T-helper 17 cell (primary cell): ENCODE data around the gene SFXN2. TPM values are rescaled to one million over a fixed set of nuclear protein-coding genes. Genes with fewer than 3 reads are reported as not detected.

Experiments used
- ATAC-seq: fragments of 150-1000 bp; cut with Tn5 transposase; 2 replicates; pipeline ENCODE4 v1.10.0; 2021; ENCODE audit warnings: mild to moderate bottlenecking, moderate library complexity
- DNase-seq, 3 donors: peaks; one replicate each; pipeline versions ENCODE4 v3.0.0 to v3.0.0-alpha.2; 2020 to 2021
- H3K9me3 ChIP-seq: one replicate; pipeline ENCODE4 v1.7.0; 2013; ENCODE audit warnings: low read length, mild to moderate bottlenecking; ENCODE audit not compliant: control insufficient read depth, poor library complexity, severe bottlenecking
- H3K27ac Mint-ChIP-seq: one replicate; pipeline ENCODE4 v1.8.0; 2022; ENCODE audit warnings: mild to moderate bottlenecking, moderate library complexity, mixed read lengths
- H3K27me3 Mint-ChIP-seq: one replicate; pipeline ENCODE4 v1.8.0; 2022; ENCODE audit warnings: mixed read lengths
- H3K36me3 Mint-ChIP-seq: one replicate; pipeline ENCODE4 v1.8.0; 2022; ENCODE audit warnings: low read depth, mixed read lengths
- H3K4me1 Mint-ChIP-seq: one replicate; pipeline ENCODE4 v1.8.0; 2022; ENCODE audit warnings: mild to moderate bottlenecking, mixed read lengths
- H3K4me3 Mint-ChIP-seq: one replicate; pipeline ENCODE4 v1.8.0; 2022; ENCODE audit warnings: mild to moderate bottlenecking, moderate library complexity, mixed read lengths
- total RNA-seq, 4 donors: library from RNA in 2 of 4; stranded (reverse) in 2 of 4; gene quantifications; one replicate each; pipeline ENCODE4 v1.2.3 and lab custom pipeline; 2022 to 2026

Gene SFXN2
- total RNA-seq, 2 donors from 2014 or later: 5.6 to 7.9 TPM

DNA sequence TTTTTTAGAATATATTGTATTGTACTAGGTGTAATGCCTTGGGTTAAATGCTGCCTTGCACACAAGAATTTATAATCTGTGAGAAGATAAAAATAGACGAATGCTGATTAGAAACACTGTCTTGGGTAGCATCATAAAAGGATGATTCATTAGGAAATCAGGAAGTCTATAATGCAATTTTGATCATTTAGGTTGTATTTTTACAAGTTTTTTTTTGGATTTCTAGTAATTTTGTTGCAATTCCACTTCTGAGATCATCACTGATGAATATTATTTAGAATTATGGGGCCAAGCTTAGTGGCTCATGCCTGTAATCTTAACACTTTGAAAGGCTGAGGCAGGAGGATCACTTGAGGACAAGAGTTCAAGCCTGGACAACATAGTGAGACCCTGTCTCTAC, 58.9 kb downstream of the SFXN2 start:
- H3K9me3 ChIP-seq: no peaks in the 10 kb centered on the region
- ATAC-seq (no peak), DNase-seq (no peak)
- H3K36me3 Mint-ChIP-seq: peaks cover 3% of the 10 kb centered on the region
- H3K27ac Mint-ChIP-seq: peak overlapping the region; percentile 76
- peaks cover 33% of the 10 kb centered on the region for H3K4me1 Mint-ChIP-seq
- H3K4me3 Mint-ChIP-seq: no peak overlapping the region
- H3K27me3 Mint-ChIP-seq: no peaks in the 10 kb centered on the region

DNA sequence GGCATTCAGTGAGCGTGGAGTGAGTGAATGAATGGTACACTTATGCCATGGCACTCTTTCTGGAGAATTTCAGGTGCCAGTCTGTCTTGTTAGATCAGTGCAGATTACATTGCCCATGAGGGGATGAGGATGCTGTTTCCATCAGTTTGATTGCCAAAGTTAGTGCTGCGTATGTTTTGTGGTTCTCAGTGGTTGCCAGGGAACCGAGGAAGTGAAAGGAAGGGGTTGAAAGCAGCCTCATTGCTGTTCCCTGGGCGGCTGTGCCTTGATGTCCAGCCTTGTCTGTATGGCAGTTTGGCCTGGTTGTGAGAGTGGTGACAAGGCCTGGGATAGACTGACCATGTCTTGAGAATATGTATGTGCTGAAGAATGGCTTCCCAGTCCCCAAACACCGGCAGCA, 59.5 kb downstream of the SFXN2 start:
- DNase-seq: no peak
- peak overlapping the region; percentile 21 for H3K4me3 Mint-ChIP-seq
- H3K4me1 Mint-ChIP-seq: peaks cover 34% of the 10 kb centered on the region

DNA sequence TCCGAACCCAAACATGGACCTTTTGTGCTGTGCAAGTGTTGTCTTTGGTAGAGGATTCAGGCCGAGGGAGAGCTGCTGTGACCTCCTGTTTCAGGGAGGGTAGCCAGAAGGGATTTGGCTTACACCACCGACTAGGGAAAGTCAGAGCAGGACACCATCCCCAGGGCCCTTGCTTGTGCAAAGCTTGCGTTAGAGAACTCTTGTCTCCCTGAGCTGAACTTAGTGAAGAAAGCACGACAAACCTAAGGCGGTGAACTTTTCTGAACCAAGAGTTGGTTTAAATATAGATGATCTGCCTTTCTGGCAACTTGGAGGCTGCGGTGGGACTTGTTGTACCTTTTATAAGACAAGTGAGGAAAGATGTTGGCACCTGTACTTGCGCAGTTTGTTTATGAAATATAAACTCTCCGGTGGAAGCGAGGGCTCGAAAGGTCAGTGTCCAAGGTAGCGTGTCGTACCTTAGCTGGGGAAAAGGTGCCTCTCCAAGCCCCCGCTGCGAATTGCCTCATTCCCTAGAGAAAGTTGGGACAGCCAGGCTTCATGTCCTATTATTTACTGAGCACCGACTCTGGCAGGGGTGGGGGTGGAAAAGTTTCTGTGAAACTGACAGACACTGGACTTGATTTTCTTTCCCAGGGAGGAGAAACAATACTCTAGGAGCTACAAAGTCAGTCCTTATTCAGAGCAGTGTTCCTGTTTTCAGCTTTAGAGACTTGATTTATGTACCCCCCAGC, 60.9 kb downstream of the SFXN2 start:
- peak overlapping the region; percentile 65 for H3K27ac Mint-ChIP-seq

More for the DNA sequence above, 59.5 kb downstream of the SFXN2 start:
- Mint-ChIP-seq H3K27ac (peak overlapping the region; percentile 76), H3K27me3 (no peaks in the 10 kb centered on the region), H3K36me3 (peaks cover 3% of the 10 kb centered on the region)
- no peaks in the 10 kb centered on the region for H3K9me3 ChIP-seq
- ATAC-seq: peak; percentile 71

DNA sequence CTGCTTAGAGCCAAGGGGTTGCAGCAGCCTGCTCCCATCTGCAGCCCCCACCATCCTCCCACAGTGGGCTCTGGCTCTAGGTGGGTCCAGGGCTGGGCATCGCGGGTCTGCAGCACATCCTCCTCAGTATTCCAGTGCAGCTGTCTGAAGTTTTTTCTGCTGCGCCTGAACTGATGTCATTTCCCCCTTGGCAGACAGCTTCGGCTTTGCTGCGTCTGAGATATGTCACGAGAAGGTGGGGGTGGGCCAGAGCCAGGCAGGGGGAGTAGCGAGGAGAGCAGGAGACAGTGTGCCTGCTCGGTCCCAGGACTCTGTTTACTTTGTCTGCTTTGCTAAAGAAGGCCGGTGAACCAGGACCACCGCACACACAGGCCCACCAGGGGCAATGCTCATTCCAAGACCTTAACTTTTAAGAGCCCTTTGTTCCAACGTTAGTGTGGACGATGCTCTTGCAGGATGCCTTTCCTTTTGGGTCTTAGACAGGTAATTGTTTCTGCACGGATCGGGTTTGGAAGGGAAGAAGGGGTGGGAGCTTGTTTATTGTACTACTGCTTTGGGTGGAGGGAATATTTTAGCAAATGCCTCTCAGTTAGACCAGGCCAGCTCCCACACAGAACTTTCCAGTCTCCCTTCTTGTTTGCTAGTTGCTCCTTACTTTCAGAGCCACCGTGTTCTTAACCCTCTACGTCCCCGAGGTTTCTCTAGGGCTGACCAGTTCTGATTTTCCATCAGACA, 61.7 kb downstream of the SFXN2 start:
- H3K27me3 Mint-ChIP-seq: no peaks in the 10 kb centered on the region
- H3K36me3 Mint-ChIP-seq: peaks cover 6% of the 10 kb centered on the region
- H3K4me3 Mint-ChIP-seq: no peak overlapping the region
- H3K9me3 ChIP-seq: no peaks in the 10 kb centered on the region
- ATAC-seq (peak; percentile 39), DNase-seq (no peak)
- H3K27ac Mint-ChIP-seq: peak overlapping the region; percentile 65
- peaks cover 34% of the 10 kb centered on the region for H3K4me1 Mint-ChIP-seq

More for the DNA sequence above, 60.9 kb downstream of the SFXN2 start:
- H3K36me3 Mint-ChIP-seq: peaks cover 6% of the 10 kb centered on the region
- no peak overlapping the region for H3K4me3 Mint-ChIP-seq
- H3K27me3 Mint-ChIP-seq: no peaks in the 10 kb centered on the region
- H3K9me3 ChIP-seq: no peaks in the 10 kb centered on the region
- DNase-seq (no peak), ATAC-seq (no peak)
- peaks cover 34% of the 10 kb centered on the region for H3K4me1 Mint-ChIP-seq

DNA sequence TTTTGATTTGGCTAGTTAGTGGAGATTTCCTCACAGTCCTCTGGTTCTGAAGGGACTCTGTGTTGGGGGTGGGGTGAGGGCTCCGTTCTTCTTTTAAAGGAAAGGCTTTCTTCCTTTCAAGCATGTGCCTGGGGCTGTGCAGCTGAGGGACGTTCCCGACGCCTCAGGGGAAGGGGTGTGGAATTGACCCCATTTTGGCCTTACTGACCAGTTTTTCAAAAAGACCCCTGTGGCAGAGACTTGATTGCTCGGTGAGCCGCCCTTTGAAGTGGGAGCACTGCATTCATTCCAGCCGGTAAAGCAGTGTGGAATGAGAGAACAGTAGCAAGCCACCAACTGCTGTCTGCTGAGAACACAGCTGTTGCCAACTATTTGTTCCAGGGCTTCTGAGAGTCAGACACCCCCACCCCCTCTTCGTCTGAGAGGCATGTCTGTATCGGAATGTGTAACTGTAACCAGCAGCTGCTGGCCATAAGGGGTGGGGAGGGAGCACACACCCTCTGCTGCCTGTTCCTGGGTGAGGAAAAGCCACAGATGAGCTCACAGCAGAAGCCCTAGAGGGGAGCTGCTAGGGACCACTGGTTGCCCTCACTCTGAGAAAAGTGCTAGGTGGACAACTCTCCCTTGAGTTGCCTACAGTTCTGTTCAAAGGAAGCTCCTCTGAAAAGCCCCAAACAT, 62.5 kb downstream of the SFXN2 start:
- DNase-seq: no peak
- no peak overlapping the region for H3K4me3 Mint-ChIP-seq

DNA sequence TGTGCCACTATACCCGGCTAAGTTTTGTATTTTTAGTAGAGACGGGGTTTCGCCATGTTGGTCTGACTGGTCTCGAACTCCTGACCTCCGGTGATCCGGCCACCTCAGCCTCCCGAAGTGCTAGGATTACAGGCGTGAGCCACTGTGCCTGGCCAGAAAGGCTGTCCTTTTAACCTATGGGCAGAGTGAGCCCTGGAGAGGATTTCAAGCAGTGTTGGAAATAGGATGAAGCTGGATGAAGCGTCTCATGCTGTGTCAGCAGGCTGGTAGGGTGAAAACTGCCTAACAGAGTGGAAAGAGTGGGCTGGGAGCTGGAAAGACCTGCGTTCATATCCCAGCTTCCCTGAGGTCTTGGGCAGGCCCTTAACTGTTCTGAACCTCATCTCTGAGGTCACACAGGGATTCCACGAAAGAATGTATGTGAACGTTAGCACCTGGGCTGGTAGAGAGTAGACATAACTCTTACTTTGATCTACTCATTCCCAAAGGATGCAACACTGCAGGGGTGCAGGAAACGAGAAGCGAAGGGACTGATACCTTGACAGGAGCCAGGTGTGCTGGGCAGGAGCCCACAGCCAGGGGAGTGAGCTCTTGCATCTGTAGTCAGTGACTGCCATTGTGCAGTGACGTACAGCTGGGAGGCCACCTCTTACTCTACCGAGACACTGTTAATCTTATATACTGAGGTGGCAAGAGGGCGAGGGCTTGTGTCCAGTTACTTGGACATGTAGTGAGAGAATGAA, 63.4 kb downstream of the SFXN2 start:
- ATAC-seq (no peak), DNase-seq (no peak)
- Mint-ChIP-seq H3K27ac (peak overlapping the region; percentile 60), H3K4me3 (no peak overlapping the region), H3K27me3 (no peaks in the 10 kb centered on the region), H3K4me1 (peaks cover 39% of the 10 kb centered on the region), H3K36me3 (peaks cover 6% of the 10 kb centered on the region)
- H3K9me3 ChIP-seq: no peaks in the 10 kb centered on the region

More for the DNA sequence above, 62.5 kb downstream of the SFXN2 start:
- H3K4me1 Mint-ChIP-seq: peaks cover 34% of the 10 kb centered on the region
- no peaks in the 10 kb centered on the region for H3K27me3 Mint-ChIP-seq
- no peaks in the 10 kb centered on the region for H3K9me3 ChIP-seq
- no peak overlapping the region for H3K27ac Mint-ChIP-seq
- peaks cover 6% of the 10 kb centered on the region for H3K36me3 Mint-ChIP-seq
- ATAC-seq: no peak

DNA sequence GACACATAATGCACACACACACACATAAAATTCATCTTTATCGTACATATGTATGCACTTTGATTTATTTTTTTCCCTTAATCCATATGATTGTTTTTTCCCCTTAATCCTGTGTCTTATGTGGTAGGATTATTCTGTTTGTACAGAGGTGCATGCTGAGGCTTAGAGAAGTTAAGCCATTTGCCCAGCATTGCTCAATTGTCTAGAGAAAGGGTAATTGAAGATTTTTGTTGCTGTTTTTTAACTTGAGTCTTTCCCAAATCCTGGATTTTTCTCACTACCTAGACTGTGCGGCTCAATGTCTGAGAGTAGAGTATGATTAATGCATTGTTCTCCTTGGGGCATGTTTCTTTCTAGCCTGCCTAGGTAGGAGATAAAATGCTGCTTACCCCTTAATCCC, 64.3 kb downstream of the SFXN2 start:
- peaks cover 41% of the 10 kb centered on the region for H3K4me1 Mint-ChIP-seq
- no peaks in the 10 kb centered on the region for H3K9me3 ChIP-seq
- H3K36me3 Mint-ChIP-seq: peaks cover 6% of the 10 kb centered on the region
- ATAC-seq (no peak), DNase-seq (no peak)
- H3K27ac Mint-ChIP-seq: no peak overlapping the region
- H3K27me3 Mint-ChIP-seq: no peaks in the 10 kb centered on the region
- no peak overlapping the region for H3K4me3 Mint-ChIP-seq

DNA sequence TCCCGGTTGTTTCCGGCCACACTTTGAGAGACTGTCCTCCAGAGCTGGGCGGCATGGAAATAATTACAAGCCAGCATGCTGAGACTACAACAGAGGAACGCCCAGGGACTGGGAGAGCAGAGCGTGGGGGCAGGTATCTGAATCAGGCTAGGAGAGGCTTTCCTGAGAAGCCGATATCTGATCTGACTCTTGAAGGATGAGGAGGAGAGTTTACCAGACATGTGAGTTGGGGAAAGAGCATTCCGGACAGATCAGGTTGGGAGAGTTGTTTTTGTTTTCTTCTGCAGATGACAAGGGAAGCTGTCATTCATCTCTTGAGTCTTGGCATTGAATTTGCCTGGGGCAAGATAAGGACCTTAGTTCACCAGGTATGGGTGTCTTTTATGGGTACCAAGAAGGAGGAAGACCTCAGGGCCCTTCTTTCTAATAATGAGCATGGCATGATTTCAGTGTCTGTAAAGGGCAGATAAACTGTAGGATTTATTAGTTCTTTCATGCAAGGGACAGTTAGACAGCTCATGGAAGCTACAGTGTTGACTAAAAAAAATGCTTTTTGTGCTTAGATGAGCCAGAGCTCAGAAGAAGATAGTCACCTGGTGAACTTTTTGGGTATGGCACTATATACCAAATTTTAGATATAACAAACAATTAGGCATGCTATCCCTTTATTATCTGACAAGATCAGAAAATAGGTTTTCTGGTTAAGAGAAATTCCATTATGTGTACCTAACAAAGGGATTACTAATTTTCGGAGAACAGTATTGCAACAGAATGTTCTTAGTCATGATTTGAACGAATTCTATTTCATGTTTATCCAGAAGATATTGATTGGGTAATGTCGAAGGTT, 65.5 kb downstream of the SFXN2 start:
- H3K27ac Mint-ChIP-seq: peak overlapping the region; percentile 59
- peaks cover 36% of the 10 kb centered on the region for H3K4me1 Mint-ChIP-seq
- H3K36me3 Mint-ChIP-seq: peaks cover 3% of the 10 kb centered on the region
- no peaks in the 10 kb centered on the region for H3K9me3 ChIP-seq
- H3K27me3 Mint-ChIP-seq: no peaks in the 10 kb centered on the region
- DNase-seq (no peak), ATAC-seq (no peak)
- no peak overlapping the region for H3K4me3 Mint-ChIP-seq

DNA sequence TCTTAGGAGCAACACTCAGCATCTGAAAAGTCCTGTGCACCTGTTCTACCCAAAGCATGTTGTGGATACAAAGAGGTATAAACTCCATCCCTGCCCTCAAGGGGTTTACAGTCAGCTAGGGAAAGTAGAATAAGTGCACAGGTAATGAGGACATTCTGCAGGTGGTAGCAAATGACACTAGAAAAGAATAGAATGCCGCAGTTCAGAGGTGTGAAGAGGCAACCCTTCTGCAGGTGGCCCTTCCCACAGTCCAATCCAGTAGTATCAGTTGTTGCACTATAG, 66.0 kb downstream of the SFXN2 start:
- Mint-ChIP-seq H3K27me3 (no peaks in the 10 kb centered on the region), H3K4me1 (peaks cover 31% of the 10 kb centered on the region), H3K27ac (peak overlapping the region; percentile 49), H3K36me3 (peaks cover 3% of the 10 kb centered on the region), H3K4me3 (no peak overlapping the region)
- DNase-seq (no peak), ATAC-seq (no peak)
- H3K9me3 ChIP-seq: no peaks in the 10 kb centered on the region

DNA sequence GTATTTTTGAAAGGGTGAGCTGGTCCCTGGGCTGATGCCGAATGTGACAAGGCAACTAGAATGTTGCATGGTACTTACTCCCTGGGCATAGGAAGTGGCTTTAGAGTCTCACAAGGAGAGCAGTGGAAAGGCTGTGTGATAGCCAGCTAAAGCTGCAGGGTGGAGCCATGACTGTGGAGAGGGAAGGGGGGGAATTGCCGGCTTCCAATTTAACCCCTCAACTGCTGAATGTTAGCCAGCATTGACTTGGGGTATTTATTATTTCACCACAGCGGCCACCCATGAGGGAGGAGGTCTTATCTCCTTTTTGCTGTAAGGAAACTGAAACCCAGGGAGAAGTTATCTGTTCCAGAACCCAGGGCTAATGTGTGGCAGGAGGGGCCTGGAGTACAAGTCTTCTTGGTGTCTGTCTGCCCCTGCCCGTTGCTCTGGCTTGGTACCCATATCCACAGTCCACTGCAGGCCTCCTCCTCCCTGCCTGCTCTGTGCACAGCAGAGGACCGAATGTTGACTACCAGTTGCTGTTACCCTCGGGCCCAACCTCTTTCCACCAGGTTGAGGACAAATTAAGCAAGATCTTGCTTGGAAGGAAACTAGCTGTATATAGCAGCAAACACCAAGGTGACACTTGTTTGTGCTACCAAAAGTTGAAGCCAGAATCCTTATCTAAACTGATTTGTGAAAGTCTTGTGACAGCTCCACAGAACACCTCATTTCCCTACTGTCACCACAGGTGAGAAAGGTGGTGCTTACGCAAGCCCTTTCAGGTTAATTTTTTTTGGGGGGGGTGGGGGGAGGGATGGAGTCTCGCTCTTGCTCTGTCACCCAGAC, 66.9 kb downstream of the SFXN2 start:
- Mint-ChIP-seq H3K36me3 (peaks cover 3% of the 10 kb centered on the region), H3K4me3 (no peak overlapping the region), H3K4me1 (peaks cover 36% of the 10 kb centered on the region), H3K27ac (peak overlapping the region; percentile 49), H3K27me3 (no peaks in the 10 kb centered on the region)
- ATAC-seq (no peak), DNase-seq (no peak)
- no peaks in the 10 kb centered on the region for H3K9me3 ChIP-seq

DNA sequence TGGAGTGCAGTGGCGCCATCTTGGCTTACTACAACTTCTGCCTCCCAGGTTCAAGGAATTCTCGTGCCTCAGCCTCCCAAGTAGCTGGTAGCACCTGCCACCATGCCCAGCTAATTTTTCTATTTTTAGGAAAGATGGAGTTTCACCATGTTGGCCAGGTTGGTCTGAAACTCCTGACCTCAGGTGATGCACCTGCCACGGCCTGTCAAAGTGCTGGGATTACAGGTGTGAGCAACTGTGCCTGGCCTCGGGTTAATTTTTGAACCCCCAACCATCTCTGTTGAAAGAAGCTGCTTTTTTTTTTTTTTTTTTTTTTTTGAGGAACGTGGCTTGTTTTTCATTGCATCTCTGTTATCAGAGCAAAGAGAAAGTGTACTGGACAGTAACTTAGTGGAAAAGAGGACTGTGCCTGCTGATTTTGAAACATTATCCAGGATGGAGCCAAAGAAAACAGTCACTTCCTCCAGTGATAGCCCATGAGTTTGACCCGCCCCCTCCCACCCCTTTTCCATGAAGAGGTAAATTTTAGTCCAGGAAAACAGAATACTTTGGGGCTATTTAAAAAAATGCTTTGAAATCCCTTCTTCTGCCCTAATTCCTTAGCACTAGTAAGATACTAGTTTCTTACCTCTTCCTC, 67.6 kb downstream of the SFXN2 start:
- Mint-ChIP-seq H3K27ac (peak overlapping the region; percentile 71), H3K27me3 (no peaks in the 10 kb centered on the region), H3K4me3 (no peak overlapping the region), H3K36me3 (peaks cover 3% of the 10 kb centered on the region), H3K4me1 (peaks cover 37% of the 10 kb centered on the region)
- ATAC-seq (no peak), DNase-seq (no peak)
- H3K9me3 ChIP-seq: no peaks in the 10 kb centered on the region
